Measurements from ENCODE around the gene ACTC1. TPM values are rescaled to one million over a fixed set of nuclear protein-coding genes. Genes with fewer than 3 reads are reported as not detected.

Gene ACTC1
- total RNA-seq, 1 donor, result not detected

DNA sequence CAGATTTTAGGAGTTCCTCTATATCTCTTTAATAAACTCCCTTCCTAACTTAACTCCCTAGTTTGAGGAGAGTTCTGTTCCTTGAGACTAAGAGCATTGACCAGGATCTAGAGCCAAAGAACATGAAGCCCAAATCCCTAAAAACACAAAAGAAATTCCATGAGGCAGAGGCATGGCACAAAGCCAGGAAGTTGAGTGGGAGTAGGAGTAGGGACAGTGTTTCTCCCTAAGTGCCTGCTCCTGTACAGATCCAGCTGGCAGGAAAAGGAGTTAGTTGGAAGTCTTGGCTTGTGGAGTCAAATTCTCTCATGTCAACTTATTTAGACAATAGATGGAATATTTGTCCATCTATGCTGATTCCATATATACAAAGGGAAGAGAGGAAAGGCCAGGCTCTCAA, 11.4 kb downstream of the ACTC1 start:
- H3K9me3 ChIP-seq (ENCODE audit: low read depth, low read length), result no peaks in the 10 kb centered on the region
- no peaks in the 10 kb centered on the region for H3K4me1 ChIP-seq (ENCODE audit: insufficient read depth, low read length)
- H3K27me3 ChIP-seq (ENCODE audit: insufficient read depth, low read length), result peaks cover 5% of the 10 kb centered on the region
- H3K4me3 ChIP-seq (ENCODE audit: low read length), result no peak overlapping the region

DNA sequence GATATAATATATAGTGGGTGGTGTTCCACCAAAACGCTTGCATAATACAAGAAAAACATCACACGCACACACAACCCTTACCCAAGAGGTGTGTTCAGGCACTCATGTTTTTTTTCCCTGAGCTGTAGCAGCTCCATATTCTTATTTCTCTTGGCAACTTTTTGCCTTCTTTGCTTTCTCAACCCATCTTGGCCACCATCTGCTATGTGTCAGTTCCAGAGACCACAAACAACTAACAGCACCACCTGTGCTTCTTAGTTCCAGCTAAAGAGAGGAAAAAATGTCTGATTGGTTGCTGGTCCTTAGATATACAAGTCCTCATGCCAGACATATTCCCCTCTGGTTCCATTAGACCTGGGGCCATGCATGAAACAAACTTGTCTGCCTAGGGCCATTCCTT, 11.9 kb downstream of the ACTC1 start:
- no peak overlapping the region for H3K4me3 ChIP-seq (ENCODE audit: low read length)
- no peaks in the 10 kb centered on the region for H3K9me3 ChIP-seq (ENCODE audit: low read depth, low read length)
- H3K27me3 ChIP-seq (ENCODE audit: insufficient read depth, low read length), result peaks cover 5% of the 10 kb centered on the region
- no peaks in the 10 kb centered on the region for H3K4me1 ChIP-seq (ENCODE audit: insufficient read depth, low read length)

DNA sequence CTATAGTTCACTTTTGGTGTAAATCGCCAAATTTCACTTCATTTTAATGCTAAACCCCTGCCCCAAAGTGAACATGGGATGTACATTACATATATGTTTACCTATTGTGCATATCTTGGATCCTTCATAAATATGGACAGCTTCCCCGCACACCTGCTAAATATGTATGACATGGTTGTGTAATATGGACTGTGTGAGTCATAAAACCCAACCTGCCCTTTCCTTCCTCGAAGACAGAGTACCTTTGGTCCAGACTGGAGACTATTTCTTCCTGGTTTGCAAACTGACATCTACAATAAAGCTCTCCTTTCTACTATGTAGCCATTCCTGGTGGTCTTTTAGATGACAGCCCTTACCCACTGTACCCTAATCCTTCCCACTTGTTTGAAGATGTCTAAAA, 12.4 kb downstream of the ACTC1 start:
- Histone ChIP-seq H3K4me1 (ENCODE audit: insufficient read depth, low read length) (no peaks in the 10 kb centered on the region), H3K4me3 (ENCODE audit: low read length) (no peak overlapping the region), H3K9me3 (ENCODE audit: low read depth, low read length) (no peaks in the 10 kb centered on the region), H3K27me3 (ENCODE audit: insufficient read depth, low read length) (peaks cover 5% of the 10 kb centered on the region)

DNA sequence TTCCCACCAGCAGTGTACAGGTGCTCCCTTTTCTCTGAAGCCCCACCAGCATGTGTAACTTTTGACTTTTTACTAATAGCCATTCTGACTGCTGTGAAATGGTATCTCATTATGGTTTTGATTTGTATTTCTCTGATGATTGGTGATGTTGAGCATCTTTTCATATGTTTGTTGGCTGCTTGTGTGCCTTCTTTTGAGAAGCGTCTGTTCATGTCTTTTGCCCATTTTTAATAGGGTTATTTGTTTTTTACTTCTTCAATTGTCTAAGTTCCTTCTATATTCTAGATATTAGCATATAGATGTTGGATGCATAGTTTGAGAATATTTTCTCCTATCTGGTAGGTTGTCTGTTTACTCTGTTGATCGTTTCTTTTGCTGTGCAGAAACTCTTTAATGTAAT, 14.6 kb downstream of the ACTC1 start:
- H3K9me3 ChIP-seq (ENCODE audit: low read depth, low read length), result no peaks in the 10 kb centered on the region
- no peaks in the 10 kb centered on the region for H3K4me1 ChIP-seq (ENCODE audit: insufficient read depth, low read length)
- peaks cover 5% of the 10 kb centered on the region for H3K27me3 ChIP-seq (ENCODE audit: insufficient read depth, low read length)
- no peak overlapping the region for H3K4me3 ChIP-seq (ENCODE audit: low read length)

DNA sequence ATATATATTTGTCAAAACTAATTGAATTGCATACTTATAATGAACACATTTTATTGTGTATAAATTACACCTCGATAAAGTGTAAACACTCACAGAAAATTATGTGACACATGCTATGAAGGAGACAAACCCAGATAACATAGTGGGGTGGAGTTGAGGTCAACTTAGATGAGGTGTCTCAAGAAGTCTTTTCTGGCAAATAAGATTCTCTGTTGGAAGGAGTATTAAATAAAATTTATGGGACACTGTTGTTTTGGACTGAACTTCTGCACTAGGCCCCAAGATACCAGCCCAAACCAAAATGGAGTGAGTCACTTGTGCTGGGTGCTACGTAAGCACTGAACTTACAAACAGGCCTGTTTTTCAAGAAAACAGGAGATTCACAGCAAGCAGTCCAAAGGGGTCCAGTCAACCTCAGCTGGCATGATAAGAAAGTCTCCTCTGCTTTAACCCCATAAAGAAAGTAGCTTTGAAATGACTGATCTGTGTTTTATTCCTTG, 18.7 kb downstream of the ACTC1 start:
- Histone ChIP-seq H3K27me3 (ENCODE audit: insufficient read depth, low read length) (peaks cover 2% of the 10 kb centered on the region), H3K4me1 (ENCODE audit: insufficient read depth, low read length) (no peaks in the 10 kb centered on the region), H3K4me3 (ENCODE audit: low read length) (no peak overlapping the region), H3K9me3 (ENCODE audit: low read depth, low read length) (no peaks in the 10 kb centered on the region)

DNA sequence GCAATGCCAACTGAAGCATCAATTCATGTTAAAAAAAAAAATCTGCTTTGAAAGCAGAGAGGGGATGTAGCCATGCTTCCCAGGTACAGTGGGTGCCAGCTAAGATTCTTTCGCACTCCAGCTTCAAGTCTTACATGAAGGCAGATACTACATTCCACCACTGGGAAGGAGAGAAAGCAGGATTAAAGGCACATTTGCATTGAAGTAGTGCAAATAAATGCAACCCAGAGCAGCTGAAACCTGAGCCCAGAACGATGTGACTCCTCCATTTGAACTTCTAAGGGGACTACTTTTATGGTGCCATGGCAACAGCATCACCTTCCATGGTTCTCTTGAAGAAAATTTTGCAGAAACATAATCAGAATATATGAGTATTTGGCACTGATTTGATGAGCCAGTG, 21.4 kb downstream of the ACTC1 start:
- no peak overlapping the region for H3K4me3 ChIP-seq (ENCODE audit: low read length)

DNA sequence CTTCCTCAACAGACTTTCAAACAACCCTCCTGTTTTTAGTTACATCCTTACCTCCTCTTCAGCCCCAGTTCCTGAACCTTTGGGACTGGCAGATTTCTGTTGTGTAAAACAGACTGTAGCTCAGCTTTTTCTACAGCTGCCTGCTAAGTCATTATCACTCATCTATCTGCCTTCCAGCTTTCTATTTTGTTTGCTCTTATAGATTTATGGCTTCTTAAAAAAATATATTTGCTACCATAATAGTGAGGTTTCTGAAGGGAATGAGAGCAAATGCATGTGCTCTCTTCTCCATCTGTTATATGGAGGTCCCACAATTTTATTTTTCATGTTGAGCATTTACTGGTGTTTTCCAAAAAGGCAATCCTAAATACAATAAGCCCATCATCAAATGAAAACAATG, 22.3 kb downstream of the ACTC1 start:
- no peaks in the 10 kb centered on the region for H3K9me3 ChIP-seq (ENCODE audit: low read depth, low read length)
- no peaks in the 10 kb centered on the region for H3K27me3 ChIP-seq (ENCODE audit: insufficient read depth, low read length)
- no peak overlapping the region for H3K4me3 ChIP-seq (ENCODE audit: low read length)
- no peaks in the 10 kb centered on the region for H3K4me1 ChIP-seq (ENCODE audit: insufficient read depth, low read length)

More for the DNA sequence above, 21.4 kb downstream of the ACTC1 start:
- no peaks in the 10 kb centered on the region for H3K9me3 ChIP-seq (ENCODE audit: low read depth, low read length)
- no peaks in the 10 kb centered on the region for H3K4me1 ChIP-seq (ENCODE audit: insufficient read depth, low read length)
- no peaks in the 10 kb centered on the region for H3K27me3 ChIP-seq (ENCODE audit: insufficient read depth, low read length)

DNA sequence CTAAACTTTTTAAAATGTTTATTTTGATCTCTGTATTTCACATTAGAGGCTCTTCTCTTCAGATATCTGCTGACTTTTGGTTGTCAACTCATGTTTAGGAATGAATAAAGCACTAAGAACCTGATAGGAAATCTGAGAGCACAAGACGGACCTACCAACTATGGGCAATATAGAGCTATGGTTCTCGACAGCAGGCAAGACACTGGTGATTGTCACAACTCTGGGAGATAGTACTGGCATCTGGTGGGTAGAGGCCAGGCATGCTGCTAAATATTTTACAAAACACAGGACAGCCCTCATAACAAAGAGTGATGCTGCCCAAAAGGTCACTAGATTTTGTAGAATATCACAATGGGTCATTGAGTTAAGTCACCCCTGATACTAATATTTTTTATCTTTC, 23.0 kb downstream of the ACTC1 start:
- no peak overlapping the region for H3K4me3 ChIP-seq (ENCODE audit: low read length)
- H3K27me3 ChIP-seq (ENCODE audit: insufficient read depth, low read length), result no peaks in the 10 kb centered on the region
- H3K4me1 ChIP-seq (ENCODE audit: insufficient read depth, low read length), result no peaks in the 10 kb centered on the region
- no peaks in the 10 kb centered on the region for H3K9me3 ChIP-seq (ENCODE audit: low read depth, low read length)

DNA sequence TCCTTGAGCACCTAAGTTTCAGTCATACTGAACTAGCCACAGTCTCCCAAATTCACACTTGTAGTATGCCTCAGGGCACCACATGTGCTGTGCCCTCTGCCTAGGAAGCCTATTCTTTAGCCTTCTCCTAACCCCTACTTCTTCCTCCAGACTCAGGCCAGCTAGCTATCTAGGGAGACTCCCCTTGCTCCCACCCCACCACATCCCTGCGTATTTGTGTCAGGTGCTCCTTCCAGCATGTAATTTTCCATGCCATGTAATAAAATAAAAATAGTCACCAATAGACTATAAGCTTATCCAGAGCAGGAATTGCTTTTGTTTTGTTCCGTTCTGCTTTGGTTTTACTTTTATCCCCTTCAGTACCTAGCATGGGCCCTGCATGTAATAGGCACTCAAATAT, 25.6 kb downstream of the ACTC1 start:
- no peak overlapping the region for H3K4me3 ChIP-seq (ENCODE audit: low read length)
- H3K4me1 ChIP-seq (ENCODE audit: insufficient read depth, low read length), result no peaks in the 10 kb centered on the region
- H3K27me3 ChIP-seq (ENCODE audit: insufficient read depth, low read length), result no peaks in the 10 kb centered on the region
- H3K9me3 ChIP-seq (ENCODE audit: low read depth, low read length), result no peaks in the 10 kb centered on the region

DNA sequence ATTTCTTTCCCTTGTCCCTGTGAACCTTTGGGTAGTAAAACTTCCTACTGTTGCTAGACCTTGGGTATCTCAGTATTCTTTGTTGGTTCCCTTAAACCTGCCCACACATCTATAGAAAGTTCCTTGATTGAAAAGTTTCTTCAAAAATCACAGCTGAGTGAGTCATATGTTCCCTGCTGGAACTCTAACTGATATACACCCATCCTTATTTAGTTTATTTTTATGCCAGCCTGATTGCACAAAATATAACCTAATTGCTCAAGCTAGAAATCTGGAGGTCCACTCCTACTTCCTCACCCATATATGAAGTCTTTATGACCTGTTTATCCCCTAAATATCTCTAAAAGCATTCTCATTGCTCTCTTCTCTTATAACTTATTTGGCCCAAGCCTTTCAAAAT, 26.8 kb downstream of the ACTC1 start:
- H3K27me3 ChIP-seq (ENCODE audit: insufficient read depth, low read length), result no peaks in the 10 kb centered on the region
- H3K4me3 ChIP-seq (ENCODE audit: low read length), result no peak overlapping the region
- no peaks in the 10 kb centered on the region for H3K9me3 ChIP-seq (ENCODE audit: low read depth, low read length)
- H3K4me1 ChIP-seq (ENCODE audit: insufficient read depth, low read length), result no peaks in the 10 kb centered on the region

DNA sequence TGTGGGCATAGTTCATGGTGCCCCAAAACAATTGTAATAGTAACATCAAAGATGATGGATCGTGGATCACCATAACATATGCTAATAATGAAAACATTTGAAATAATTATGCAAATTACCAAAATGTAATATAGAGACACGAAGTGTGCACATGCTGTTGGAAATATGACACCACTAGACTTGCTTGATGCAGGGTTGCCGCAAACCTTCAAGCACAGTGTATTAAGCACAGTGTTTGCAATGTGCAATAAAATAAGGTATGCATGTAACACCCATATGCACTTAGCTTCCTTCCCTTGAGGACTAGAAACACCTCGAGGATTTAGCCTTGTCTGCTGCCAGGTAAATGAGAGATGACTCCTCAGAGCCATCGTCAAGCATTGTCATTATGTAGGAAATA, 29.6 kb downstream of the ACTC1 start:
- H3K9me3 ChIP-seq (ENCODE audit: low read depth, low read length), result no peaks in the 10 kb centered on the region
- H3K4me1 ChIP-seq (ENCODE audit: insufficient read depth, low read length), result no peaks in the 10 kb centered on the region
- no peak overlapping the region for H3K4me3 ChIP-seq (ENCODE audit: low read length)
- peaks cover 5% of the 10 kb centered on the region for H3K27me3 ChIP-seq (ENCODE audit: insufficient read depth, low read length)

DNA sequence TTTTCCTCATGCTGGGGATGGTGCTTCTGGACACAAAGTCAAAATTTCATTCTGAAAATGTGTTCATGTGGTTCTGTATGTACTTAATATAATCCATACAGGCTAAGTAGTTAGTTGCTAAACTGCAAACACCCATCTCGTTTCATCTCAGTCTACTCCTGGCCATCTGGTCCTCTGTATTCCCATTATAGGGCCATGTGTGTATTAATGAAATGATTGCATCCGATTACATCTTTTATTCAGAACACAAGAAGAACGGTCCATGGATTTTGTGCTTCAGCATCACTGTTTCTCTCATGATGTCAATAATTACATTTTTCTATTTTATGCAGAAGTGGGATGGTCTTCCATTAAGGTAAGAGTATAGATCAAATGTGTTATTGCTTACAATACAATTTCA, 34.4 kb downstream of the ACTC1 start:
- Histone ChIP-seq H3K27me3 (ENCODE audit: insufficient read depth, low read length) (peaks cover 35% of the 10 kb centered on the region), H3K9me3 (ENCODE audit: low read depth, low read length) (no peaks in the 10 kb centered on the region), H3K4me1 (ENCODE audit: insufficient read depth, low read length) (no peaks in the 10 kb centered on the region), H3K4me3 (ENCODE audit: low read length) (no peak overlapping the region)

DNA sequence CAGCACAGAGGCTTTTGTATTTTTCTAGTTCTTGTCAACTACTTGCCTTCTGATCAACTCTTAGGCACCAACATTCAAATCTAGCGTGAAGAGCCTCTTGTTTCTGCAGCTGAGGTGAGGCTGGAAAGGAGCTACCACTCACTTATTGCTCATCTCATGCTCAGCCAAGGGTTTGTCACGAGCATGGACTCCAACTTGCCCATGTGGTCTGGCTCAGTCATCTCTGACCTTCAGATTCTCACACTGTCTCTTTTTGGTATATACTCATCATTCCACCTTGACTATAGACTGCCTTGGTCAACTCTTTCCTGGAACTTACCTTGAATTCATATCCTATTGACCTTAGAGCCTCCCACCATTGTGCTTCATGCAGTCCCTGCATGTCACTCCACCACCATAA, 35.4 kb downstream of the ACTC1 start:
- peaks cover 44% of the 10 kb centered on the region for H3K27me3 ChIP-seq (ENCODE audit: insufficient read depth, low read length)
- no peaks in the 10 kb centered on the region for H3K9me3 ChIP-seq (ENCODE audit: low read depth, low read length)
- H3K4me3 ChIP-seq (ENCODE audit: low read length), result no peak overlapping the region
- H3K4me1 ChIP-seq (ENCODE audit: insufficient read depth, low read length), result no peaks in the 10 kb centered on the region

DNA sequence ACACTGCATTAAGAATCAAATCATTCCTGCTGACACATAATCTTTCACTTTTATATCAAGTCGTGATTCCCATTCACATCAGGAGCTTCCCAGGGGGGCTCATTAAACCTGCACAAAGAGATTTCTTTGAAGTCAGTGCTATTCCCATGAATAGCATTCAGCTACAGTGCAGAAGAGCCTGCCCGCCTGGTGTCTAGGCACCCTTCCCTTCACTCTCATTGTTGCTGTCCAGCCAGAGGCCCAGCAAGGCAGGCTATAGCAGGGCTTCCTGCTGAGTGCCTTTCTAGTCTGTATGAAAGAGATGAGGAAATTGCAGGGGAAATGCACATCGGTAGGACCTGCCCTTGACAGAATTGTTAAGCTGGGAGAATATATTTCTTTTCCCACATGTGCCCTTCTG, 36.0 kb downstream of the ACTC1 start:
- H3K27me3 ChIP-seq (ENCODE audit: insufficient read depth, low read length), result peaks cover 49% of the 10 kb centered on the region

DNA sequence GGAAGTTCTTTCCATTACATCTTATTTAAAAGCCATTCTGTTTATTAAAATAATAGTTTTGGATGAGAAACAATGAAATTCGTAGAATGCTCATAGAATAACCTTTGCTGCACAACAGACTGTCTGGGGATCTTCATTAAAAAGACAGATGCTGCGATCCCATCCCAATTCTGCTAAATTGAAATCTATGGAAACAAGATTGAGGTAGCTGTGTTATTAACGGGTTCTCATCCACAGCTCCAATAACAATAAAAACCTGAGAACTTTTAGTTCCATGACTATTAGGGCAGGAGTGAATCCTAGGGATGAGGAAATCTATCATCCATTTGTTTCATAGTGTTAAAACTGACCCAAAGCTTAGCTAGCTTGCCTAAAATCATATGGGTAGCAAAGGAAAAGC, 38.1 kb downstream of the ACTC1 start:
- Histone ChIP-seq H3K9me3 (ENCODE audit: low read depth, low read length) (no peaks in the 10 kb centered on the region), H3K27me3 (ENCODE audit: insufficient read depth, low read length) (peaks cover 65% of the 10 kb centered on the region), H3K4me1 (ENCODE audit: insufficient read depth, low read length) (no peaks in the 10 kb centered on the region), H3K4me3 (ENCODE audit: low read length) (no peak overlapping the region)

More for the DNA sequence above, 36.0 kb downstream of the ACTC1 start:
- Histone ChIP-seq H3K4me1 (ENCODE audit: insufficient read depth, low read length) (no peaks in the 10 kb centered on the region), H3K9me3 (ENCODE audit: low read depth, low read length) (no peaks in the 10 kb centered on the region), H3K4me3 (ENCODE audit: low read length) (no peak overlapping the region)

DNA sequence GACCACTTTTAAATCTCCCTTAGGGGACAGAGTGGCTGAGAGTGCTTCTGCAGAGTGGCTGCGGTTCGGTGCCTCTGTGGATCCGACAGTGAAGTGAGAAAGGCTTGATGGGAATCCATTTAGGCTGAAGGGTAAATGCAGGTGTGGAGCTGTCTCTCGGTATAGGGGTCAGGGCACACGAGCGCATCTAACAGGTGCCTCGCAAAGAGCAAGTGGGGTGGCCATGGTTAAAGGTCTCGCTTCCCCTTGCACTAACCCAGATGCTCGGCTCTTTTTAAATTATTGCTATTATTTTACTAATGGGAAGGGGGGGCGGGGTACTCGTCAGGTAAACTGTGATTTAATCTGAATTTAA, 40.0 kb downstream of the ACTC1 start:
- no peak overlapping the region for H3K4me3 ChIP-seq (ENCODE audit: low read length)
- H3K9me3 ChIP-seq (ENCODE audit: low read depth, low read length), result no peaks in the 10 kb centered on the region
- peaks cover 71% of the 10 kb centered on the region for H3K27me3 ChIP-seq (ENCODE audit: insufficient read depth, low read length)
- H3K4me1 ChIP-seq (ENCODE audit: insufficient read depth, low read length), result no peaks in the 10 kb centered on the region
